T47D (cell line): Measurements from ENCODE around the gene VEGFD.
A peak's percentile ranks its signal among the peaks of the same experiment; 100 is the strongest.

Source experiments
- DNase-seq, 2 experiments: peaks; one replicate each; pipeline versions ENCODE4 v3.0.0 to v3.0.0-alpha.2; 2011 to 2012; ENCODE audit warnings: low read depth in 1 of 2, low spot score in 1 of 2
- JUND ChIP-seq: IDR thresholded peaks from 2 replicates; pipeline ENCODE4 v1.6.1; 2012; ENCODE audit warnings: low read depth
- in situ Hi-C: cut with HindIII; loops from 2 replicates; pipeline ENCODE4 v1.10.0; 2016; ENCODE audit warnings: low sequenced_read_pairs, low pct_unique_long_range_greater_than_20kb

VEGFD gene

GRCh38 chrX:15384304-15384703 is at the start of gene VEGFD:
VEGFD (minus strand) TSS chrX:15384413; CDS start chrX:15383946, 467 bp downstream.
- in situ Hi-C loops = no loop called here
- no peak for TF ChIP-seq JUND
- no peak for DNase-seq

GRCh38 chrX:15430584-15430983 is 46.4 kb upstream of the VEGFD start:
- TF ChIP-seq JUND = no peak
- in situ Hi-C loops = no loop called here
- DNase-seq = no peak

GRCh38 chrX:15430076-15430475 is 45.9 kb upstream of the VEGFD start:
- in situ Hi-C loops = no loop called here
- DNase-seq = no peak
- no peak for TF ChIP-seq JUND

- DNase-seq = no peak
- TF ChIP-seq JUND = no peak
- in situ Hi-C loops = no loop called here
Measured at GRCh38 chrX:15425024-15425423, 40.8 kb upstream of the VEGFD start.

GRCh38 chrX:15418707-15419181 is 34.5 kb upstream of the VEGFD start:
- in situ Hi-C loops = no loop called here
- TF ChIP-seq JUND = no peak
- DNase-seq = no peak

GRCh38 chrX:15418041-15418706 is 34.0 kb upstream of the VEGFD start:
- in situ Hi-C loops = no loop called here
- TF ChIP-seq JUND = no peak
- DNase-seq = no peak

- in situ Hi-C loops = no loop called here
- DNase-seq = no peak
- no peak for TF ChIP-seq JUND
Measured at GRCh38 chrX:15416133-15416993, 32.1 kb upstream of the VEGFD start.

GRCh38 chrX:15413101-15413500 is 28.9 kb upstream of the VEGFD start:
- in situ Hi-C loops = no loop called here
- no peak for TF ChIP-seq JUND
- no peak for DNase-seq

GRCh38 chrX:15410947-15411346 is 26.7 kb upstream of the VEGFD start:
- DNase-seq = no peak
- no peak for TF ChIP-seq JUND
- in situ Hi-C loops = no loop called here

- in situ Hi-C loops = no loop called here
- DNase-seq = peak in 1 of 2 experiments; percentile 5
- TF ChIP-seq JUND = no peak
Measured at GRCh38 chrX:15410430-15410829, 26.2 kb upstream of the VEGFD start.

GRCh38 chrX:15405846-15406245 is 21.6 kb upstream of the VEGFD start:
- DNase-seq = no peak
- in situ Hi-C loops = no loop called here
- no peak for TF ChIP-seq JUND

- in situ Hi-C loops = no loop called here
- TF ChIP-seq JUND = no peak
- DNase-seq = no peak
Measured at GRCh38 chrX:15404401-15405096, 20.3 kb upstream of the VEGFD start.

GRCh38 chrX:15401378-15401777 is 17.2 kb upstream of the VEGFD start:
- in situ Hi-C loops = no loop called here
- no peak for DNase-seq
- no peak for TF ChIP-seq JUND
